Stimulated activated CD8-positive, alpha-beta memory T cell treated with anti-CD3 and anti-CD28 coated beads, Interleukin-2, amount 100 ng/mL, for 1 hour (primary cell): ENCODE measurements around the gene CAPZA2.

Source experiments
- DNase-seq, 2 donors: peaks; one replicate each; pipeline ENCODE4 v3.0.0-alpha.2; 2020; ENCODE audit warnings: low read depth in 2 of 2

CAPZA2 gene

GRCh38 chr7:116861717-116862116 lies 670 bp upstream of the CAPZA2 start:
- no peak for DNase-seq

GRCh38 chr7:116862951-116863670 lies 724 bp downstream of the CAPZA2 start:
- DNase-seq = no peak

GRCh38 chr7:116863936-116864500 lies 1.6 kb downstream of the CAPZA2 start:
- DNase-seq = no peak

- no peak for DNase-seq
Measured at GRCh38 chr7:116871061-116871700, 8.8 kb downstream of the CAPZA2 start.

GRCh38 chr7:116872026-116872425 lies 9.6 kb downstream of the CAPZA2 start:
- no peak for DNase-seq

- no peak for DNase-seq
Measured at GRCh38 chr7:116873619-116874018, 11.2 kb downstream of the CAPZA2 start.

GRCh38 chr7:116876664-116877442 lies 14.5 kb downstream of the CAPZA2 start:
- no peak for DNase-seq

- DNase-seq = no peak
Measured at GRCh38 chr7:116877443-116878217, 15.2 kb downstream of the CAPZA2 start.

- DNase-seq = no peak
Measured at GRCh38 chr7:116884691-116885090, 22.3 kb downstream of the CAPZA2 start.

GRCh38 chr7:116885724-116886123 lies 23.3 kb downstream of the CAPZA2 start:
- no peak for DNase-seq

GRCh38 chr7:116886543-116887156 lies 24.3 kb downstream of the CAPZA2 start:
- no peak for DNase-seq

GRCh38 chr7:116888895-116889294 lies 26.5 kb downstream of the CAPZA2 start:
- no peak for DNase-seq

- no peak for DNase-seq
Measured at GRCh38 chr7:116895849-116896248, 33.5 kb downstream of the CAPZA2 start.

- DNase-seq = no peak
Measured at GRCh38 chr7:116897661-116898060, 35.3 kb downstream of the CAPZA2 start.

GRCh38 chr7:116899308-116899707 lies 36.9 kb downstream of the CAPZA2 start:
- DNase-seq = no peak

- no peak for DNase-seq
Measured at GRCh38 chr7:116901143-116901542, 38.8 kb downstream of the CAPZA2 start.

GRCh38 chr7:116902867-116903266 lies 40.5 kb downstream of the CAPZA2 start:
- DNase-seq = no peak

GRCh38 chr7:116906391-116906790 lies 44.0 kb downstream of the CAPZA2 start:
- DNase-seq = no peak

GRCh38 chr7:116910383-116910782 lies 48.0 kb downstream of the CAPZA2 start:
- no peak for DNase-seq

- no peak for DNase-seq
Measured at GRCh38 chr7:116911801-116912200, 49.4 kb downstream of the CAPZA2 start.

GRCh38 chr7:116912269-116912909 lies 50.0 kb downstream of the CAPZA2 start:
- no peak for DNase-seq
